Fibroblast of lung (primary cell): ENCODE results near the gene C1orf226.

Source experiments
- CTCF ChIP-seq, 2 donors: IDR thresholded peaks in 1 of 2; conservative IDR thresholded peaks in 1 of 2; 1 replicate in 1 of 2; 2 replicates in 1 of 2; pipeline ENCODE4 v1.5.1; 2011 to 2012; ENCODE audit warnings: low read length in 2 of 2, control low read depth in 1 of 2, inconsistent platforms in 1 of 2, low read depth in 1 of 2, mild to moderate bottlenecking in 1 of 2
- EZH2 ChIP-seq: IDR thresholded peaks from 2 replicates; pipeline ENCODE4 v1.5.1; 2012; ENCODE audit warnings: low read length, control low read depth, mild to moderate bottlenecking; ENCODE audit errors: missing control alignments

DNA sequence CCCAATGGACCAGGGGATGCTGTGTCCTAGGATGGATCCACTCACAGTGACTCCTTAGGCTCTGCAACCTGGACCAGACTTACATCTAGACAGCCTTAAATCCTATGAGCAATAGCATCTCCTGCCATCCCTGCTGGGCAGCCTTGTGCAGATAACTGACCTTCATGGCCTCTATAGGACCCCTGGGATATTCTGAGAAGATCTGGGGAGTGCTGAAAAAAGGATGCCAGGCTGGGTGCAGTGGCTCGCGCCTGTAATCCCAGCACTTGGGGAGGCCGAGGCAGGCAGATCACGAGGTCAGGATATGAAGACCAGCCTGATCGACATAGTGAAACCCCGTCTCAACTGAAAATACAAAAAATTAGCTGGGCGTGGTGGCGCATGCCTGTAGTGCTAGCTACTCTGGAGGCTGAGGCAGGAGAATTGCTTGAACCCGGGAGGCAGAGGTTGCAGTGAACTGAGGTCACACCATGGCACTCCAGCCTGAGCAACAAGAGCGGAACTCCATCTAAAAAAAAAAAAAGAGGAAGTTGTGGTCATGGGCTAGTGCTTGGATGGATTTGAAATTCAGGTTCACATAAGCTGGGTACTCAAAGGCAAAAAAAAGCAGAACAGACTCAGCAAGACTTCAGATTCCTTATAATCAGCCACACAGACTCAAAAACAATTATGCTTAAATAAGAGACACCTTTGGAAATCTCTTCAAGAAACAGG, 41.3 kb downstream of the C1orf226 start:
- TF ChIP-seq CTCF (conservative IDR thresholded peaks at IDR 0.05 in 1 of 2, IDR thresholded peaks at IDR 0.05 in 1 of 2; ENCODE audit: low read depth in 1 of 2, low read length in 2 of 2) (no peak), EZH2 (no peak)
